ENCODE data around the gene MPZL1. TPM values are rescaled to one million over a fixed set of nuclear protein-coding genes. Genes with fewer than 3 reads are reported as not detected.

Gene MPZL1
- total RNA-seq, 3 donors from 2014 or later, result 95.6 to 117 (median 103) TPM

DNA sequence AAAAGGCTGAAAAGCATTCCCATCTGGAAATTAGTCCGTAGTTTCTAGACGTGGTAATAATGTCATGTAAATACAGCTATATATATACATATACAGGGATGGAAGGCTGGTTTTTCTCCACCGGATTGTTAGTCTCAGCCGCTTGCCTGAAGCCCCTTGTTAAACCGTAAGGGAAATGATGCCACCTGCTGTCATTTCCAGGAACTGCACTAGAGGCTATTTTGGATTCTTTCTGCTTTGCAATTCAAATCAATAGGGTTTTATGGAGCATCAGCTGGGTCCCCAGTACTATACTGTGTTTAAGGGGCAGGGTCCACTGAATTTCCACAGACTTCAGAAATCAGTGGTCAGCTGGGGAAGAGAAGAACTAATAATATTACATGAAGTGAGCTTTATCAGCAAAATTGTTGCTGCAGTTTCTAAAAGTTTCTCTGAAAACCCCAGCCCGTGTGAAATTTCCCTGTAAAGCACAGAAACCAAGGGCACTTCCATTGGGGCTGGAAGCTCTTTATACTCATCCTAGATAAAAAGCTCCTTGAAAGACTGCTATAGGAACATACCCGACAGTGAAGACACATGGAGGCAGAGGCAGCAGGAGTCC lies 33.8 kb upstream of the MPZL1 start:
- intact Hi-C loops (cut with DNase I, micrococcal nuclease), result loop anchor here (2.0 to 5.0 kb wide), 2 partner anchors 86 to 87 kb away; no protein-coding TSS in a partner anchor
- TF ChIP-seq, protein P1, sequence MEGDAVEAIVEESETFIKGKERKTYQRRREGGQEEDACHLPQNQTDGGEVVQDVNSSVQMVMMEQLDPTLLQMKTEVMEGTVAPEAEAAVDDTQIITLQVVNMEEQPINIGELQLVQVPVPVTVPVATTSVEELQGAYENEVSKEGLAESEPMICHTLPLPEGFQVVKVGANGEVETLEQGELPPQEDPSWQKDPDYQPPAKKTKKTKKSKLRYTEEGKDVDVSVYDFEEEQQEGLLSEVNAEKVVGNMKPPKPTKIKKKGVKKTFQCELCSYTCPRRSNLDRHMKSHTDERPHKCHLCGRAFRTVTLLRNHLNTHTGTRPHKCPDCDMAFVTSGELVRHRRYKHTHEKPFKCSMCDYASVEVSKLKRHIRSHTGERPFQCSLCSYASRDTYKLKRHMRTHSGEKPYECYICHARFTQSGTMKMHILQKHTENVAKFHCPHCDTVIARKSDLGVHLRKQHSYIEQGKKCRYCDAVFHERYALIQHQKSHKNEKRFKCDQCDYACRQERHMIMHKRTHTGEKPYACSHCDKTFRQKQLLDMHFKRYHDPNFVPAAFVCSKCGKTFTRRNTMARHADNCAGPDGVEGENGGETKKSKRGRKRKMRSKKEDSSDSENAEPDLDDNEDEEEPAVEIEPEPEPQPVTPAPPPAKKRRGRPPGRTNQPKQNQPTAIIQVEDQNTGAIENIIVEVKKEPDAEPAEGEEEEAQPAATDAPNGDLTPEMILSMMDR (IDR thresholded peaks at IDR 0.05), result peak; percentile 77
- no peak overlapping the region for H3K4me3 ChIP-seq
- H3K36me3 ChIP-seq (ENCODE audit: low read depth), result no peaks in the 10 kb centered on the region
- peak; percentile 78 for ATAC-seq
- H3K9me3 ChIP-seq, result no peaks in the 10 kb centered on the region
- DNase-seq, result peak in 1 of 3 donors; percentile 95
- peaks cover 3% of the 10 kb centered on the region for H3K4me1 ChIP-seq (ENCODE audit: low read depth)

DNA sequence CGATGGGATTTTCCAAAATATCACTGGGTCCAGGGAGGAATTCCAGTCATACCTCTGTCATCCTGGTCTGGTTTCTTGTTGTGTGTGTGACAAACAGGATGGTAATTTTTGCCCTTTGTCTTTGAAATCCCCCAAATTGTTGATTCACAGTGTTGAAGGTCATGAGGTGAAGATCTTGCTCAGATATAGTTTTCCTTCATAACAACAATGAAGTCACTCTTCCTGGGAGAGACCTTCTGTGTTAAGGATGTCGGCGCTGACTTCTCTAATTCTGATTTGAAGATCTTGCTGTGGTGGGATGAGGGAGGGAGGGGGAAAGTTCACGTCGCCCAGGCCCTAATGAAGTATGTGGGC lies 32.2 kb upstream of the MPZL1 start:
- intact Hi-C loops (cut with DNase I, micrococcal nuclease), result loop anchor here (2.0 to 5.0 kb wide), 2 partner anchors 87 to 89 kb away; no protein-coding TSS in a partner anchor
- ATAC-seq (no peak), DNase-seq (no peak)
- H3K9me3 ChIP-seq, result no peaks in the 10 kb centered on the region
- TF ChIP-seq, protein P1 (IDR thresholded peaks at IDR 0.05), result no peak
- H3K4me3 ChIP-seq, result no peak overlapping the region
- no peaks in the 10 kb centered on the region for H3K36me3 ChIP-seq (ENCODE audit: low read depth)
- H3K4me1 ChIP-seq (ENCODE audit: low read depth), result peaks cover 3% of the 10 kb centered on the region

- DNase-seq, result no peak
- Histone ChIP-seq H3K4me3 (no peak overlapping the region), H3K4me1 (ENCODE audit: low read depth) (peaks cover 3% of the 10 kb centered on the region), H3K36me3 (ENCODE audit: low read depth) (no peaks in the 10 kb centered on the region), H3K9me3 (no peaks in the 10 kb centered on the region)
- intact Hi-C loops (cut with DNase I, micrococcal nuclease), result no loop called here
- ATAC-seq, result no peak
- TF ChIP-seq, protein P1 (IDR thresholded peaks at IDR 0.05), result no peak
Measured at GRCh38 chr1:167690053-167690452, 31.7 kb upstream of the MPZL1 start.

DNA sequence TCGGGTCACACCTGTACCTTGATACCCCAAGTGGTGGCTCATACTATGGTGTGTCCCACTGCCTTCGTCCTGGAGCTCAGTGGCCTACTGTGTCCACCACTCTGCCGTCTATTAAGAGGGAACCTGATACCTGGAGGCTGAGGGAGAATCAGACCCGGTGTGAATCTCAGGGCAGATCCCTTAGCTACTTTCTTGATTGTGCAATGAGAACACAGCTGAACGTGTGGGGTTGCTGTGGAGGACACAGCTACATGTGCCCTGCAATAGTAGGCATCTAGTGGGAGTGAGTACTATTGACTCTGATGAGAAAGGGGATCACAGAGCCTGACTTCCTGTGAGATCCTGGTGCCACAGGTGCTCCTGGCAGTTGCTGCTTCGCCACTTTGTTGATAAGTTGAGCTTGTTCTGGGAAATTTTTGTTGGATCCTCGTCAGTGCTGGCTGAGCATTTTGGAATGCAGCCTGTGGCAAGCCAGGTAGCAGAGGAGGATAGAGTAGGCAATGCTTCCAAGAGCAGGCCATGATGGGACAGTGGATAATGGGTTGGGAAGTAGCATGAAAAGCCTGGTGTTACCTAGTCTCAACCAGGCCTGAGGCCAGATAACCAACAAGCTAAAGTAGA lies 28.2 kb upstream of the MPZL1 start:
- TF ChIP-seq, protein P1 (IDR thresholded peaks at IDR 0.05), result no peak
- H3K36me3 ChIP-seq (ENCODE audit: low read depth), result no peaks in the 10 kb centered on the region
- DNase-seq, result no peak
- no peak for ATAC-seq
- no peak overlapping the region for H3K4me3 ChIP-seq
- no peaks in the 10 kb centered on the region for H3K9me3 ChIP-seq
- intact Hi-C loops (cut with DNase I, micrococcal nuclease), result no loop called here
- H3K4me1 ChIP-seq (ENCODE audit: low read depth), result no peaks in the 10 kb centered on the region

- intact Hi-C loops (cut with DNase I, micrococcal nuclease), result no loop called here
Measured at GRCh38 chr1:167694691-167695090, 27.1 kb upstream of the MPZL1 start.

More at GRCh38 chr1:167694691-167695090, 27.1 kb upstream of the MPZL1 start:
- H3K9me3 ChIP-seq, result no peaks in the 10 kb centered on the region
- TF ChIP-seq, protein P1 (IDR thresholded peaks at IDR 0.05), result no peak
- DNase-seq (no peak), ATAC-seq (no peak)
- no peaks in the 10 kb centered on the region for H3K4me1 ChIP-seq (ENCODE audit: low read depth)
- no peak overlapping the region for H3K4me3 ChIP-seq
- no peaks in the 10 kb centered on the region for H3K36me3 ChIP-seq (ENCODE audit: low read depth)

Data from mucosa of descending colon (tissue), 3 donors.